HepG2 (cell line): ENCODE results near the gene ASAP2. TPM values are rescaled to one million over a fixed set of nuclear protein-coding genes. Genes with fewer than 3 reads are reported as not detected.
A peak's percentile ranks its signal among the peaks of the same experiment; 100 is the strongest.

Experiments used
- ATF7 ChIP-seq, 2 experiments: fragments of 450-650 bp in 1 of 2; sonication (generic) in 1 of 2; formaldehyde crosslinking in 1 of 2; IDR thresholded peaks; 2 replicates each; pipeline versions ENCODE4 v1.4.0 to v1.6.1; 2016 to 2020; ENCODE audit warnings: antibody characterized with exemption in 1 of 2, mild to moderate bottlenecking in 1 of 2, missing genetic modification reagents in 1 of 2
- ATM ChIP-seq: fragments of 450-650 bp; IDR thresholded peaks from 2 replicates; pipeline ENCODE4 v1.7.1; 2017; ENCODE audit warnings: mild to moderate bottlenecking, borderline replicate concordance
- ESRRA ChIP-seq: sonication (generic); formaldehyde crosslinking; IDR thresholded peaks from 2 replicates; pipeline ENCODE4 v1.5.1; 2020; ENCODE audit warnings: mild to moderate bottlenecking, low read depth, missing genetic modification reagents
- FOXK2 ChIP-seq: fragments of 450-650 bp; IDR thresholded peaks from 2 replicates; pipeline ENCODE4 v1.6.1; 2016
- KAT8 ChIP-seq: IDR thresholded peaks from 2 replicates; pipeline ENCODE4 v1.6.1; 2016; ENCODE audit warnings: missing genetic modification reagents, missing compliant biosample characterization
- KLF6 ChIP-seq: IDR thresholded peaks from 2 replicates; pipeline ENCODE4 v1.8.0; 2016; ENCODE audit warnings: missing biosample characterization, missing genetic modification reagents
- MAFF ChIP-seq: IDR thresholded peaks from 2 replicates; pipeline ENCODE4 v1.6.1; 2011; ENCODE audit warnings: low read depth, low read length, improper control_type of control experiment
- MBNL3 ChIP-seq: fragments of 250-450 bp; sonication (Bioruptor Pico); conservative IDR thresholded peaks from 2 replicates; pipeline ENCODE4 v1.8.0; 2022; ENCODE audit warnings: mild to moderate bottlenecking, inconsistent platforms
- PTBP1 ChIP-seq: fragments of 200-400 bp; formaldehyde crosslinking; IDR thresholded peaks from 2 replicates; pipeline ENCODE4 v1.6.1; 2018; ENCODE audit warnings: low read length, low read depth; ENCODE audit not compliant: poor library complexity, severe bottlenecking
- SRSF4 ChIP-seq: fragments of 200-400 bp; formaldehyde crosslinking; IDR thresholded peaks from one replicate; pipeline ENCODE4 v1.6.1; 2018; ENCODE audit warnings: mild to moderate bottlenecking, low read depth, low read length, moderate library complexity; ENCODE audit not compliant: poor library complexity, severe bottlenecking
- STAT5B ChIP-seq: sonication (generic); formaldehyde crosslinking; IDR thresholded peaks from 2 replicates; pipeline ENCODE4 v1.4.0; 2020; ENCODE audit warnings: missing genetic modification reagents
- TBX3 ChIP-seq: fragments of 450-650 bp; IDR thresholded peaks from 2 replicates; pipeline ENCODE4 v1.6.1; 2017; ENCODE audit warnings: antibody characterized with exemption, mild to moderate bottlenecking, inconsistent platforms, borderline replicate concordance
- XBP1 ChIP-seq: sonication (generic); formaldehyde crosslinking; IDR thresholded peaks from 2 replicates; pipeline ENCODE4 v1.5.0; 2020; ENCODE audit warnings: missing genetic modification reagents
- ZNF350 ChIP-seq: sonication (generic); formaldehyde crosslinking; IDR thresholded peaks from 2 replicates; pipeline ENCODE4 v1.4.0; 2020; ENCODE audit warnings: mild to moderate bottlenecking, low read depth, missing genetic modification reagents, borderline replicate concordance
- ZNF354B ChIP-seq: sonication (generic); formaldehyde crosslinking; IDR thresholded peaks from 2 replicates; pipeline ENCODE4 v1.8.0; 2022; ENCODE audit warnings: mild to moderate bottlenecking, missing genetic modification reagents
- ZNF543 ChIP-seq: sonication (generic); formaldehyde crosslinking; IDR thresholded peaks from 2 replicates; pipeline ENCODE4 v1.4.0; 2020; ENCODE audit warnings: mild to moderate bottlenecking, missing genetic modification reagents
- ZNF652 ChIP-seq: IDR thresholded peaks from 2 replicates; pipeline ENCODE4 v1.6.1; 2016; ENCODE audit warnings: low read depth, borderline replicate concordance
- ZNF777 ChIP-seq: sonication (generic); formaldehyde crosslinking; IDR thresholded peaks from 2 replicates; pipeline ENCODE4 v1.4.0; 2020; ENCODE audit warnings: missing genetic modification reagents
- polyA plus RNA-seq, 8 experiments: library from polyadenylated mRNA; depleted of rRNA in 3 of 8; stranded (reverse) in 7 of 8; unstranded in 1 of 8; fragments of >200 nt; fragmentation: Illumina TruSeq in 4 of 8; extraction: Trizol in 4 of 8; gene quantifications; 2 replicates each; pipeline versions ENCODE4 v1.2.1 to v1.2.3, GENCODE V29; 2011 to 2016; ENCODE audit warnings: low read depth in 4 of 8, missing spikeins in 1 of 8, mixed read lengths in 1 of 8; ENCODE audit not compliant: insufficient read depth in 1 of 8
- total RNA-seq, 5 experiments: library from RNA; depleted of rRNA; stranded (reverse); fragments of >200 nt; fragmentation: Illumina TruSeq; extraction: Trizol; gene quantifications; 2 replicates each; pipeline ENCODE4 v1.2.3, GENCODE V29; 2016; ENCODE audit warnings: low read depth in 1 of 5
- TF ChIP-seq, protein P1 (sequence below): sonication (generic); formaldehyde crosslinking; IDR thresholded peaks from 2 replicates; pipeline ENCODE4 v1.8.1; 2022; ENCODE audit warnings: low read depth, mild to moderate bottlenecking, missing genetic modification reagents
- TF ChIP-seq, protein P2 (sequence below), 2 experiments: IDR thresholded peaks; 2 replicates each; pipeline ENCODE4 v1.6.1; 2011 to 2012; ENCODE audit warnings: low read length in 2 of 2, borderline replicate concordance in 1 of 2, low read depth in 1 of 2, mild to moderate bottlenecking in 1 of 2, moderate library complexity in 1 of 2
- TF ChIP-seq, protein P3 (sequence below): sonication (generic); formaldehyde crosslinking; IDR thresholded peaks from 2 replicates; pipeline ENCODE4 v1.4.0; 2020; ENCODE audit warnings: missing genetic modification reagents, borderline replicate concordance

ASAP2 gene
- total and polyA plus RNA-seq, 2 of the 13 experiments (the other 11 are each of a cell fraction or from before 2014, with no cell fraction given) = 7.3 to 22.3 TPM

DNA sequence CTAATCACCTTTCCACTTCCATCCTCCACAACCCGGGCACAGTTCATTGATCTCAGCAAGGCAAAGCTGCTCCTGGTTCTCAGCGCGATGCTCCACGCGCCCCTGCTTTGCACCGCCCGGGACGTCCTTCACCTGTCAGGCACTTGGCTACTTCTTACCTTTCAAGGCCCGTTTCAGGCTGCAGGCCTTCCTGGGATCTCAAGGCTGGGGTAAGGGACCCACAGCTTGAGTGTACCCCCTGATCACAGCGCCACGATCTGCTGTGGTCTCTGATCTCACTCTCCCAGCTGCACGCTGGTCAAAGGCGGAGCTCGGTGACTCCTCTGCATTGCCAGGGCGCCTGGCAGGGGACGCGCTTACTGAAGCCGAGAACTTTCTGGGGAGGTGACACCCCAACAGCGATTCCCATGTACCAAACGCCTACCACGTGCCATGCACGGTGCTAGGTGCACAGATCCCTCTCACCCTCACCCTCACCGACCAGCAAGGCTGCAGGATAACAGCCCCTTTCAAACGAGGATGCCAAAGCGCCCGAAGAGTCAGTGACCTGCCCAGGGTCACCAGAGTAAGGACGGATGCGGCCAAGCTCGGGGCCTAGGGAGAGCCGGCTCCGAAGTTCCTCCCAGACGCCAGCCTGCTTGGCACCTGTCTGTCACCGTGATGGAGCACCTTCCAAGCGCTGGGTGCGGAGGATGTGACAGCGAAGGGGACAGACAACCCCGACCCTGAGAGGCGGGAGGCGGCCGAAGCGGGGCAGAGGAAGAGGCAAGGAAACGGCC, 215.9 kb downstream of the ASAP2 start (continued):
- TF ChIP-seq, protein P1, sequence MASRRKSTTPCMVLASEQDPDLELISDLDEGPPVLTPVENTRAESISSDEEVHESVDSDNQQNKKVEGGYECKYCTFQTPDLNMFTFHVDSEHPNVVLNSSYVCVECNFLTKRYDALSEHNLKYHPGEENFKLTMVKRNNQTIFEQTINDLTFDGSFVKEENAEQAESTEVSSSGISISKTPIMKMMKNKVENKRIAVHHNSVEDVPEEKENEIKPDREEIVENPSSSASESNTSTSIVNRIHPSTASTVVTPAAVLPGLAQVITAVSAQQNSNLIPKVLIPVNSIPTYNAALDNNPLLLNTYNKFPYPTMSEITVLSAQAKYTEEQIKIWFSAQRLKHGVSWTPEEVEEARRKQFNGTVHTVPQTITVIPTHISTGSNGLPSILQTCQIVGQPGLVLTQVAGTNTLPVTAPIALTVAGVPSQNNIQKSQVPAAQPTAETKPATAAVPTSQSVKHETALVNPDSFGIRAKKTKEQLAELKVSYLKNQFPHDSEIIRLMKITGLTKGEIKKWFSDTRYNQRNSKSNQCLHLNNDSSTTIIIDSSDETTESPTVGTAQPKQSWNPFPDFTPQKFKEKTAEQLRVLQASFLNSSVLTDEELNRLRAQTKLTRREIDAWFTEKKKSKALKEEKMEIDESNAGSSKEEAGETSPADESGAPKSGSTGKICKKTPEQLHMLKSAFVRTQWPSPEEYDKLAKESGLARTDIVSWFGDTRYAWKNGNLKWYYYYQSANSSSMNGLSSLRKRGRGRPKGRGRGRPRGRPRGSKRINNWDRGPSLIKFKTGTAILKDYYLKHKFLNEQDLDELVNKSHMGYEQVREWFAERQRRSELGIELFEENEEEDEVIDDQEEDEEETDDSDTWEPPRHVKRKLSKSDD (CRISPR knock-in tag) = no peak
- TF ChIP-seq PTBP1 (no peak), KAT8 (CRISPR knock-in tag) (no peak), ATF7 (IDR thresholded peaks at IDR 0.05) (no peak), ATF7 (CRISPR knock-in tag; IDR thresholded peaks at IDR 0.05) (no peak), STAT5B (no peak), MAFF (no peak), ZNF354B (CRISPR knock-in tag) (no peak), ESRRA (no peak), ATM (no peak), XBP1 (no peak), SRSF4 (no peak), TBX3 (no peak), FOXK2 (no peak), KLF6 (no peak), ZNF777 (CRISPR knock-in tag) (peak; percentile 65; the same call in 1 of the 2 replicates), MBNL3 (CRISPR knock-in tag) (no peak), ZNF350 (CRISPR knock-in tag) (no peak; the same call in 1 of the 2 replicates), ZNF652 (CRISPR knock-in tag) (no peak), ZNF543 (CRISPR knock-in tag) (no peak)
- TF ChIP-seq, protein P2, sequence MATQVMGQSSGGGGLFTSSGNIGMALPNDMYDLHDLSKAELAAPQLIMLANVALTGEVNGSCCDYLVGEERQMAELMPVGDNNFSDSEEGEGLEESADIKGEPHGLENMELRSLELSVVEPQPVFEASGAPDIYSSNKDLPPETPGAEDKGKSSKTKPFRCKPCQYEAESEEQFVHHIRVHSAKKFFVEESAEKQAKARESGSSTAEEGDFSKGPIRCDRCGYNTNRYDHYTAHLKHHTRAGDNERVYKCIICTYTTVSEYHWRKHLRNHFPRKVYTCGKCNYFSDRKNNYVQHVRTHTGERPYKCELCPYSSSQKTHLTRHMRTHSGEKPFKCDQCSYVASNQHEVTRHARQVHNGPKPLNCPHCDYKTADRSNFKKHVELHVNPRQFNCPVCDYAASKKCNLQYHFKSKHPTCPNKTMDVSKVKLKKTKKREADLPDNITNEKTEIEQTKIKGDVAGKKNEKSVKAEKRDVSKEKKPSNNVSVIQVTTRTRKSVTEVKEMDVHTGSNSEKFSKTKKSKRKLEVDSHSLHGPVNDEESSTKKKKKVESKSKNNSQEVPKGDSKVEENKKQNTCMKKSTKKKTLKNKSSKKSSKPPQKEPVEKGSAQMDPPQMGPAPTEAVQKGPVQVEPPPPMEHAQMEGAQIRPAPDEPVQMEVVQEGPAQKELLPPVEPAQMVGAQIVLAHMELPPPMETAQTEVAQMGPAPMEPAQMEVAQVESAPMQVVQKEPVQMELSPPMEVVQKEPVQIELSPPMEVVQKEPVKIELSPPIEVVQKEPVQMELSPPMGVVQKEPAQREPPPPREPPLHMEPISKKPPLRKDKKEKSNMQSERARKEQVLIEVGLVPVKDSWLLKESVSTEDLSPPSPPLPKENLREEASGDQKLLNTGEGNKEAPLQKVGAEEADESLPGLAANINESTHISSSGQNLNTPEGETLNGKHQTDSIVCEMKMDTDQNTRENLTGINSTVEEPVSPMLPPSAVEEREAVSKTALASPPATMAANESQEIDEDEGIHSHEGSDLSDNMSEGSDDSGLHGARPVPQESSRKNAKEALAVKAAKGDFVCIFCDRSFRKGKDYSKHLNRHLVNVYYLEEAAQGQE (IDR thresholded peaks at IDR 0.05; ENCODE audit: borderline replicate concordance in 1 of 2, low read depth in 1 of 2, low read length in 2 of 2) = no peak
- TF ChIP-seq, protein P3, sequence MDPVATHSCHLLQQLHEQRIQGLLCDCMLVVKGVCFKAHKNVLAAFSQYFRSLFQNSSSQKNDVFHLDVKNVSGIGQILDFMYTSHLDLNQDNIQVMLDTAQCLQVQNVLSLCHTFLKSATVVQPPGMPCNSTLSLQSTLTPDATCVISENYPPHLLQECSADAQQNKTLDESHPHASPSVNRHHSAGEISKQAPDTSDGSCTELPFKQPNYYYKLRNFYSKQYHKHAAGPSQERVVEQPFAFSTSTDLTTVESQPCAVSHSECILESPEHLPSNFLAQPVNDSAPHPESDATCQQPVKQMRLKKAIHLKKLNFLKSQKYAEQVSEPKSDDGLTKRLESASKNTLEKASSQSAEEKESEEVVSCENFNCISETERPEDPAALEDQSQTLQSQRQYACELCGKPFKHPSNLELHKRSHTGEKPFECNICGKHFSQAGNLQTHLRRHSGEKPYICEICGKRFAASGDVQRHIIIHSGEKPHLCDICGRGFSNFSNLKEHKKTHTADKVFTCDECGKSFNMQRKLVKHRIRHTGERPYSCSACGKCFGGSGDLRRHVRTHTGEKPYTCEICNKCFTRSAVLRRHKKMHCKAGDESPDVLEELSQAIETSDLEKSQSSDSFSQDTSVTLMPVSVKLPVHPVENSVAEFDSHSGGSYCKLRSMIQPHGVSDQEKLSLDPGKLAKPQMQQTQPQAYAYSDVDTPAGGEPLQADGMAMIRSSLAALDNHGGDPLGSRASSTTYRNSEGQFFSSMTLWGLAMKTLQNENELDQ (CRISPR knock-in tag) = no peak
